Uterus (tissue), 2 donors: ENCODE measurements around the gene PPP2R3C.

ENCODE experiments used
- POLR2A ChIP-seq, 2 donors: fragments of 450-650 bp; IDR thresholded peaks; one replicate each; pipeline ENCODE4 v1.6.1; 2016; ENCODE audit warnings: antibody characterized with exemption in 2 of 2, mild to moderate bottlenecking in 1 of 2, moderate library complexity in 1 of 2
- TF ChIP-seq, protein P1 (sequence below), 4 experiments: fragments of 200-600 bp in 2 of 4; fragments of 450-650 bp in 2 of 4; sonication (generic) in 2 of 4; IDR thresholded peaks; one replicate each; pipeline ENCODE4 v1.5.1; 2016 to 2019; ENCODE audit warnings: antibody characterized with exemption in 4 of 4, mild to moderate bottlenecking in 2 of 4, moderate library complexity in 1 of 4

DNA sequence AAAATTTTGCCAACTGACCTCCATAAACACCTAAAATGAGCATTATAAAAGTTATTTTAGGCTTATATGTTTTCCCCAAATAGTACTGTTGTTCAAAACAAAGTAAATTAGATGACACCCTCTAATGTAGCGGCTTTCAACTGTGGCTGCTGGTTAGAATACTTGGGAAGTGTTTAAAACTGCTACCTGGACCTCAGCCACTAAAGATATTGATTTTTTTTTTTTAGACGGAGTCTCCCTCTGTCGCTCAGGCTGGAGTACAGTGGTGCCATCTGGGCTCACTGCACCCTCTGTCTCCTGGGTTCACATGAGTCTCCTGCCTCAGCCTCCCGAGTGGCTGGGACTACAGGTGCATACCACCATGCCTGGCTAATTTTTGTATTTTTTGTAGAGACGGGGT, 16.8 kb upstream of the PPP2R3C start:
- no peak for TF ChIP-seq POLR2A (IDR thresholded peaks at IDR 0.05)
- TF ChIP-seq, protein P1, sequence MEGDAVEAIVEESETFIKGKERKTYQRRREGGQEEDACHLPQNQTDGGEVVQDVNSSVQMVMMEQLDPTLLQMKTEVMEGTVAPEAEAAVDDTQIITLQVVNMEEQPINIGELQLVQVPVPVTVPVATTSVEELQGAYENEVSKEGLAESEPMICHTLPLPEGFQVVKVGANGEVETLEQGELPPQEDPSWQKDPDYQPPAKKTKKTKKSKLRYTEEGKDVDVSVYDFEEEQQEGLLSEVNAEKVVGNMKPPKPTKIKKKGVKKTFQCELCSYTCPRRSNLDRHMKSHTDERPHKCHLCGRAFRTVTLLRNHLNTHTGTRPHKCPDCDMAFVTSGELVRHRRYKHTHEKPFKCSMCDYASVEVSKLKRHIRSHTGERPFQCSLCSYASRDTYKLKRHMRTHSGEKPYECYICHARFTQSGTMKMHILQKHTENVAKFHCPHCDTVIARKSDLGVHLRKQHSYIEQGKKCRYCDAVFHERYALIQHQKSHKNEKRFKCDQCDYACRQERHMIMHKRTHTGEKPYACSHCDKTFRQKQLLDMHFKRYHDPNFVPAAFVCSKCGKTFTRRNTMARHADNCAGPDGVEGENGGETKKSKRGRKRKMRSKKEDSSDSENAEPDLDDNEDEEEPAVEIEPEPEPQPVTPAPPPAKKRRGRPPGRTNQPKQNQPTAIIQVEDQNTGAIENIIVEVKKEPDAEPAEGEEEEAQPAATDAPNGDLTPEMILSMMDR (IDR thresholded peaks at IDR 0.05), result no peak
